ENCODE results near the gene NPB.
A peak's percentile ranks its signal among the peaks of the same experiment; 100 is the strongest.
"Not testable (repeated sequence)": the region's sequence is repeated elsewhere in the genome, so short reads cannot be mapped to it uniquely, and the experiment has no call there.

Gene NPB

GRCh38 chr17:81911969-81912368, 9.9 kb downstream of the NPB start:
- H3K36me3 Mint-ChIP-seq: peaks cover 55% of the 10 kb centered on the region
- H3K4me1 Mint-ChIP-seq: peaks cover 11% of the 10 kb centered on the region
- no peaks in the 10 kb centered on the region for H3K9me3 Mint-ChIP-seq
- peak overlapping the region; percentile 69 for H3K4me3 Mint-ChIP-seq
- DNase-seq (ENCODE audit: low spot score in 2 of 2) (no peak), ATAC-seq (no peak)
- H3K27ac Mint-ChIP-seq: peak overlapping the region; percentile 40

GRCh38 chr17:81912441-81913309, 10.6 kb downstream of the NPB start:
- H3K4me3 Mint-ChIP-seq: peak overlapping the region; percentile 69
- H3K36me3 Mint-ChIP-seq: peaks cover 62% of the 10 kb centered on the region
- ATAC-seq: no peak
- H3K27ac Mint-ChIP-seq: no peak overlapping the region
- H3K9me3 Mint-ChIP-seq: no peaks in the 10 kb centered on the region
- DNase-seq (ENCODE audit: low spot score in 2 of 2): no peak
- H3K4me1 Mint-ChIP-seq: peaks cover 17% of the 10 kb centered on the region

- H3K27ac Mint-ChIP-seq: no peak overlapping the region
- no peak for DNase-seq (ENCODE audit: low spot score in 2 of 2)
- H3K9me3 Mint-ChIP-seq: no peaks in the 10 kb centered on the region
- H3K4me1 Mint-ChIP-seq: peaks cover 17% of the 10 kb centered on the region
- ATAC-seq: no peak
- no peak overlapping the region for H3K4me3 Mint-ChIP-seq
- peaks cover 71% of the 10 kb centered on the region for H3K36me3 Mint-ChIP-seq
Observed at GRCh38 chr17:81913394-81914102, 11.5 kb downstream of the NPB start.

- no peak overlapping the region for H3K4me3 Mint-ChIP-seq
- H3K4me1 Mint-ChIP-seq: peaks cover 17% of the 10 kb centered on the region
- DNase-seq (ENCODE audit: low spot score in 2 of 2) (no peak), ATAC-seq (no peak)
- H3K36me3 Mint-ChIP-seq: peaks cover 78% of the 10 kb centered on the region
- H3K9me3 Mint-ChIP-seq: no peaks in the 10 kb centered on the region
- H3K27ac Mint-ChIP-seq: no peak overlapping the region
Observed at GRCh38 chr17:81914103-81914850, 12.2 kb downstream of the NPB start.

GRCh38 chr17:81915331-81915730, 13.3 kb downstream of the NPB start:
- Mint-ChIP-seq H3K4me3 (no peak overlapping the region), H3K27ac (no peak overlapping the region)

GRCh38 chr17:81916234-81917001, 14.4 kb downstream of the NPB start:
- H3K27ac Mint-ChIP-seq: peak overlapping the region; percentile 14
- ATAC-seq (no peak), DNase-seq (ENCODE audit: low spot score in 2 of 2) (no peak)
- peak overlapping the region; percentile 77 for H3K4me3 Mint-ChIP-seq
- no peaks in the 10 kb centered on the region for H3K9me3 Mint-ChIP-seq
- H3K4me1 Mint-ChIP-seq: peaks cover 11% of the 10 kb centered on the region
- H3K36me3 Mint-ChIP-seq: peaks cover 90% of the 10 kb centered on the region

More at GRCh38 chr17:81915331-81915730, 13.3 kb downstream of the NPB start:
- Mint-ChIP-seq H3K4me1 (peaks cover 13% of the 10 kb centered on the region), H3K9me3 (no peaks in the 10 kb centered on the region), H3K36me3 (peaks cover 84% of the 10 kb centered on the region)
- no peak for DNase-seq (ENCODE audit: low spot score in 2 of 2)
- no peak for ATAC-seq

- ATAC-seq (peak; percentile 86), DNase-seq (ENCODE audit: low spot score in 2 of 2) (peak; percentile 73 to 87)
- peaks cover 88% of the 10 kb centered on the region for H3K36me3 Mint-ChIP-seq
Observed at GRCh38 chr17:81917565-81918332, 15.7 kb downstream of the NPB start, which contains the start of gene SIRT7. Gene SIRT7 (minus strand): TSS chr17:81918176. CDS start chr17:81918131, 45 bp downstream.

GRCh38 chr17:81918333-81918669, 16.3 kb downstream of the NPB start:
- H3K4me1 Mint-ChIP-seq: peaks cover 11% of the 10 kb centered on the region
- H3K27ac Mint-ChIP-seq: peak overlapping the region; percentile 86
- H3K9me3 Mint-ChIP-seq; DNase-seq (ENCODE audit: low spot score in 2 of 2): not testable (repeated sequence)
- H3K36me3 Mint-ChIP-seq: peaks cover 83% of the 10 kb centered on the region
- peak; percentile 24 for ATAC-seq
- peak overlapping the region; percentile 77 for H3K4me3 Mint-ChIP-seq

More at GRCh38 chr17:81917565-81918332, 15.7 kb downstream of the NPB start, which contains the start of gene SIRT7:
- H3K4me1 Mint-ChIP-seq: peaks cover 11% of the 10 kb centered on the region
- H3K4me3 Mint-ChIP-seq: peak within 1 kb of the TSS; percentile 77
- H3K9me3 Mint-ChIP-seq: no peaks in the 10 kb centered on the region
- H3K27ac Mint-ChIP-seq: peak within 1 kb of the TSS; percentile 86

- Mint-ChIP-seq H3K36me3 (peaks cover 77% of the 10 kb centered on the region), H3K4me3 (peak overlapping the region; percentile 77), H3K4me1 (peaks cover 11% of the 10 kb centered on the region), H3K9me3 (no peaks in the 10 kb centered on the region), H3K27ac (peak overlapping the region; percentile 86)
- no peak for DNase-seq (ENCODE audit: low spot score in 2 of 2)
- ATAC-seq: no peak
Observed at GRCh38 chr17:81918832-81919545, 17.0 kb downstream of the NPB start.

- Mint-ChIP-seq H3K9me3 (no peaks in the 10 kb centered on the region), H3K36me3 (peaks cover 59% of the 10 kb centered on the region), H3K4me1 (peaks cover 12% of the 10 kb centered on the region), H3K27ac (no peak overlapping the region), H3K4me3 (no peak overlapping the region)
- DNase-seq (ENCODE audit: low spot score in 2 of 2) (no peak), ATAC-seq (no peak)
Observed at GRCh38 chr17:81920612-81921536, 18.8 kb downstream of the NPB start.

GRCh38 chr17:81921537-81921862, 19.5 kb downstream of the NPB start:
- ATAC-seq (no peak), DNase-seq (ENCODE audit: low spot score in 2 of 2) (no peak)
- Mint-ChIP-seq H3K4me3 (no peak overlapping the region), H3K27ac (no peak overlapping the region), H3K9me3 (no peaks in the 10 kb centered on the region), H3K36me3 (peaks cover 59% of the 10 kb centered on the region), H3K4me1 (peaks cover 18% of the 10 kb centered on the region)

- ATAC-seq (no peak), DNase-seq (ENCODE audit: low spot score in 2 of 2) (no peak)
- no peaks in the 10 kb centered on the region for H3K9me3 Mint-ChIP-seq
- H3K4me1 Mint-ChIP-seq: peaks cover 15% of the 10 kb centered on the region
- H3K4me3 Mint-ChIP-seq: no peak overlapping the region
- H3K27ac Mint-ChIP-seq: peak overlapping the region; percentile 41
- peaks cover 59% of the 10 kb centered on the region for H3K36me3 Mint-ChIP-seq
Observed at GRCh38 chr17:81921996-81922565, 20.0 kb downstream of the NPB start.
